ENCODE data around the gene PEAK1.
"Not testable (repeated sequence)": the region's sequence is repeated elsewhere in the genome, so short reads cannot be mapped to it uniquely, and the experiment has no call there.

Gene PEAK1

DNA sequence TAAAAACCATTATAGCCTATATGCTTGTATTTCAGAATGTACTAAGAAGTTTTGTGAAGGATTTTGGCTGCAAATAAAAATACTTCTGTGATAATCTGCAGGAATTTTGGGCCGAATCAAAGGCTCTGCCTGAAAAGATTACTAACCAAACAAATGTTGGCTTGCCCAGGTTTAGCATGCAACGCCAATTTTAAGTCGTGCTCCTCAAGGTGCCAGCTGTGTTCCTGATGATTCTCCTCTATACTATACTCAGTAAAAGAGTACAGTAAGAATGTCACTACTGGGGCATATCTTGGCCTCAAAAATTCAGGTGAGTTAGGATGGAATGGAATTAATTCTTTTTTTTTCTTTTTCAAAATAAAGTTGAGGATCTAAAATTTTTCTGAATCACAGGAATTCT, 198.2 kb downstream of the PEAK1 start:
- no peak for FAIRE-seq

DNA sequence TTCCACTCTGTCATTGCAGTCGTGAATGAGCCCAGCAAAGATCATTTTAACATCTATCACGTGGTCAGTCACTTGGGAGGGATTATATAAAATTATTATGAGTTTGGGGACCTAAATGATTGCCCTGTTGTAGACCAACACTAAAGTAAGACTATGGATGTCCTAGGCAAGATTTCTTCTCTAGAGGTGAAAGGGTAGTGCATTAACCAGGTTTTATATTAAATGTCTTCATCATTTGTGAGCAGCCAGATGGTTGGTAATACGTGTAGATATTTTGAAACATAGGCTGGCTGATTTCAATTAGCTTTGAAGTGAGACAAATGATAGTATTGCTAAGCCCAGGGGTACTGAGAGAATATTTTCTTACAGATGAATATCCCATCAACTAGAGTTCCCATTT, 198.7 kb downstream of the PEAK1 start:
- no peak for FAIRE-seq

DNA sequence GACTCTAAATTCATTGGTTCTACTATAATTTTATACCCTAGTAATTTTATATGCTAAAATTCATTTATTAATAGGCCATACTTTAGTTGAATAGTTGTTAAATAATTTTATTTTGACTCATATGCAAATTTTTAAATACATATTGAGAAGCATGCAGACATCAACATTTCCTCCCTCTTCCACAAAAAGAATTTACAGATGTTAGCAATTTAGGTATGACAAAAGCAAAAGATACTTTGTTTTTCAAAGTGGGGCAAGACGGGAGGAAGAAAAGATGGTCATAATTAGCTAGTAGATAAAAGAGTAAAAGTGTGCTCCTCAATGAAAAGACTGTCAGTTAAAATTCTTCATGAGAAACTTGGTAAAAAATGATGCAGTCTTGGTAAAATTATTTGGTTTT, 200.1 kb downstream of the PEAK1 start:
- FAIRE-seq: no peak

DNA sequence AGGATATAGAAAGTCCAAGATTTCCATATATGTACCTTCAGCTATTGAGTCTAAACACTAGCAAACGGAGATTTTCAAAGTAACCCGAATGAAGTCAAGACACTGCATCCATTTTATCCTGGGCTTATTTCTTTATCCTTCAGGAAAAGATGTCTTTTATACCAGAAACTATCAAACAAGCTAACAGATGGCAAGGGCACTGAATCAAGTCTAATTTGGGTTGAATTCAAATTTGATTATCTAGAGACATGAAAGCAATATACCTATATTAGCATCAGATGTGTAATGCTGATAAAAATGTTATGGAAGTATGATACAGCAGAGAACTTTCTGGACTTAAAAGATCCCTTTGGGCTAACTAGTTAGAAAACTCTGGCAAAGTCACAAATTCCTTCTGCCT, 210.7 kb downstream of the PEAK1 start:
- no peak for FAIRE-seq

DNA sequence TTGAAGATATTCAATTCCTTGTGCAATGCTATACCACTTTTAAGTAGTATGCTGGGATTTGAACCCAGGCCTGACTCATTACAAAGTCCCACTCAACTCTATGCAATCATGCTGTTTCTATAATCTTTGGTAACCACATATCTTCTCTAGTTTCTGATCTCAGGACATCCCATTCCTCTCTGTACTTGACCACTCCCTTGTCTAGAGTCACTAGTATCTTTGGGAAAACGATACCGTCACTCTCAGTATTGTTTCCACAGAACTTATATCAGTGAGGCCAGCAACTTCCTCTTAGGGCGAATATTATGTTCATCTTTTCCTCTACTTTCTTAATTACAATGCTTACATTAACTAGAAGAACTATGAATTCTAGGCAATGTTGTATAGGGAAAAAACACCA, 211.7 kb downstream of the PEAK1 start:
- FAIRE-seq: no peak

- FAIRE-seq: no peak
Measured at GRCh38 chr15:77201665-77202064, 218.2 kb downstream of the PEAK1 start.

GRCh38 chr15:77196381-77196780, 223.5 kb downstream of the PEAK1 start:
- FAIRE-seq: no peak

DNA sequence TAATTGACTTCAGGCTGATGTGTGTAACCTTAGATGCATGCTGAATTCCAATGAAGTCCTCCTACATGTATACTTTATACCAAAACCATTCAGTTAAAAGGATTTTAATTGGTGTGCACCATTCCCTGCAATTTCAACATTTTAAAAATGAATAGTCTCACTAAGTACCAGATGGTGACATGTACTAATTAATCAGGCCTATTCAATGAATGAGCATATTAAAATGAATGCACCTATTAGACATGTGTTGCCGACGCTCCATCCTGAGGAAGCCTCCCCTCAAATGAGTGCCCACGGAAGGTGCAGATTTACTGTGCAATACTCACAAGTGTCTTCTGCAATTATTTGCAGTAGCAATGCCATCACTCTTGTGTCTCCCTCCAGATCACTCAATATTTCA, 224.3 kb downstream of the PEAK1 start:
- FAIRE-seq: no peak

GRCh38 chr15:77192451-77192850, 227.5 kb downstream of the PEAK1 start:
- no peak for FAIRE-seq

GRCh38 chr15:77191230-77191834, 228.6 kb downstream of the PEAK1 start:
- no peak for FAIRE-seq

GRCh38 chr15:77187751-77188464, 232.0 kb downstream of the PEAK1 start:
- no peak for FAIRE-seq

DNA sequence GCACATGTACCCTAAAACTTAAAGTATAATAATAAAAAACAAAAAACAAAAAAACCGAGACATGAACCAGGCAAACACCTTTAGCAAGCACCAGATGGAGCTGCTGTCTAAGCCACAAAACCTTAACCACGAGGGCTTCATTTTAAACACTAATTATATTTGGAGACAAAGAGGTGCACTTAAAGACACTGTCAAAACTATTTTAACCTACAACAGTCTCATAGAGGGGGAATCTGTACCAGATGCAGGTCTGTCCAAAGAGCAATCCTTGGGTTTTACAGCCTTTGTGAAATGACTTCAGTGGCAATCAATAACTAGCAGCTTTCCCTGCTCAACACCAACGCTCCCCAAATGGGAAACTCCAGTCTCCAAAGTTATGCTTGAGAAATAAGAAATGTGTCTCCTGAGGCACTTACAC, 233.3 kb downstream of the PEAK1 start:
- peak; percentile 60 for FAIRE-seq

DNA sequence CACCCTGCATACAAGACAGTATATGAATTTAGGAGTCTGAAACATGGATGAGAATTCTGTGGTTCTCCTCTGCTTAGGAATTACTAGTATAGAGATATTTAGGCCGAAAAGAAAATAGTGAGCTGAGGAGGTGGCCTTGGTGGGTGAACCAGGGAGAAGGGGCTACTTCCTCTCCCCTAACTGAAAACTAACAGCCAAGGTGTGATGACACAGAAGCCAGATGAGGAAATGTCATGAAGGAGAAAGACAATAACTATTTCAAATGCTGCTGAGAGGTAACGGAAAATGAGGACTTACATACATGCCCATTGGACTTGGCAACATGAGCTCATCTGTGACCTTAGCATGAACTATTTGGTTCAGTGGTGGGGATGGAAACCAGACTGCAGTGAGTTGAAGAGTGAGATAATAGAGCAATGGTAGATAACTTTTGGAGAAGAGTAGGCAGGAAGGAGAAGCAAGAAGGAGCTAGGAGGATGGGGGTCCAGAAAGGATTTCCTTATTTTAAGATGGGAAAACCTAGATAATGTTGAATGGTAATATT, 234.6 kb downstream of the PEAK1 start:
- FAIRE-seq: no peak

- FAIRE-seq: not testable (repeated sequence)
Measured at GRCh38 chr15:77184352-77184751, 235.6 kb downstream of the PEAK1 start.

GRCh38 chr15:77183066-77183465, 236.8 kb downstream of the PEAK1 start:
- FAIRE-seq: no peak

DNA sequence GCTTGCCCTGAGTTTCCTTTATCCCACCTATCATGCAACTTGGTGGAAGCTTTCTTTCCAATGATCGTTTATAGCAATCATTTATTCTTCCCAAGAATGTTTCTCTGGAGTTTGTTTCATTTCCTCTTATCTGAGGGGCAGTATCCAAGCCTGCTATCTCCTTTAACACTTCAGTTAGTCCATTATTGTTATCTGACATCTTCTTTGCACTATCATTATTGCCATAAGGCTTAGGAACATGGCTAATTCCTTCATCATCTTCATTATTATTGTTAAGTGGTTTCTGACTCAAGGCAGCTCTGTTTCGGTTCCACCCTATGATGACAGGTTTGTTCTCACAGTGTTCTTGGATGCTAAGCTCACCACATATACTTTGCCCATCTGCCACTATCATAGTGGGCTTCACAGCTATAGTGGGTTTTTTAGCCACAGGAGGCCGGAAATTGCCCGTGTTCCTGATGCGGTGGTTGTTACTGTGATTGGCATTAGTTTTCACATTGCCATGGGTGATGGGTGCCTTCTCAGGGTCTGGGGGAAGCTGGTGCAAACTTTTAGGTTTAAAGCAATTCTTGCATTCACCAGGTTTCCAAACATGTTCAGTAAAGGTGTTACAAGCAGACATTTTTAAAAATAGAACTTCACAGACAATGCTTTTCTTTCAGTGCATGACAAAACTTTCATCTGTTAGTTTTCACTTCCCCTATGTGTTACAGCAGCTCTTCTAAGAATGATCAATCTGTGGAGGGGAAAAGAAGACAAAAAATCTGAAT, 238.4 kb downstream of the PEAK1 start:
- FAIRE-seq: no peak

- FAIRE-seq: no peak
Measured at GRCh38 chr15:77180757-77181156, 239.1 kb downstream of the PEAK1 start.

DNA sequence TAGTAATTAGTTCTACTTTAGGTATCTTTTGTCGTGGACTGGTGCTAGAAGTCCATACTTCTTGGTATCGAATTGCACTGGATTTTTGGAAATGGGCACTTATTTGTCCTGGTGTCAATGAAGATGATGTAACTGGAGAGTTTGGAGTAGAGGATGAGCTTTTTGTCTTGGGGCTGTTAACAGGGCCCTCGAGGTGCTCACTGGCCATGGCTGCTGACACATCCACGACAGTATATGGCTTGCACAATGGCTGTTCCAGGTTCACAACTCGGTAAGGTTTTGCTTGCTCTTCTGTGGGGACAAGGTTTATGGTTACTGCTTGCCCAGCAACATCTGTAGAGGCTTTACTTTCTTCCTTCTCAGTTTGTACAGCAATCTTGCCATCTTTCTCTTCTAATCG, 239.6 kb downstream of the PEAK1 start:
- FAIRE-seq: no peak

- FAIRE-seq: no peak
Measured at GRCh38 chr15:77179541-77179998, 240.3 kb downstream of the PEAK1 start.

DNA sequence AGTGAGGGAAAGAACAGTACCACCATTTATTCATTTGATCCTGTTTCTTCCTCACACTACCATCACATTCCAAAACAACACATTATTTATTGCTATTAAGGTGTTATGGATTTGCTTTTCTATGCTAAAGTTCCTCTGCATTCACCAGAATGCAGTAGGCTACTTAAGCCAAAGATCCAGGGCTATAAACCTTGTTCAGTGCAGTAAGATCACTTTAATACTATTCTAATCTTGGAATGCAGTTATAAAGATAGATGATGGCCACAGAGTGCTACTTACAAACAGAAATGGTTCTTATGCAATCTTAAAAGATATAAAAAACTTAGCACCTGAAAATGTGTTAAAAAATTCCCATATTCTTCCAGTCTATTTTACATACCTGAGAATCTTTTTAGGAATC, 241.5 kb downstream of the PEAK1 start:
- FAIRE-seq: no peak

DNA sequence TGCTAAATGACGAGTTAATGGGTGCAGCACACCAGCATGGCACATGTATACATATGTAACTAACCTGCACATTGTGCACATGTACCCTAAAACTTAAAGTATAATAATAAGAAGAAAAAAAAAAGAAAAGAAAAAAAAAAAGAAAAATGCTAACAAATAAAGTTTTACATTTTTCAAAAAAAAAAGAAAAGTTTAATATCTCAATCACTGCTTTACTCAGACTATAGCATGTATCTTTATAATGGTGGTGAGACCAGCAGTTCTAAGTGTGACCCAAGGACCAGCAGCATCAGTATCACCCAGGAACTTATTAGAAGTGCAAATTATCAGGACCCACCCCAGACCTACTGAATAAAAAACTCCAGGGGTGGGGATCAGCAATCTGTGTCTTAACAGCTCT, 243.8 kb downstream of the PEAK1 start:
- FAIRE-seq: not testable (repeated sequence)

- no peak for FAIRE-seq
Measured at GRCh38 chr15:77173487-77173886, 246.4 kb downstream of the PEAK1 start.

DNA sequence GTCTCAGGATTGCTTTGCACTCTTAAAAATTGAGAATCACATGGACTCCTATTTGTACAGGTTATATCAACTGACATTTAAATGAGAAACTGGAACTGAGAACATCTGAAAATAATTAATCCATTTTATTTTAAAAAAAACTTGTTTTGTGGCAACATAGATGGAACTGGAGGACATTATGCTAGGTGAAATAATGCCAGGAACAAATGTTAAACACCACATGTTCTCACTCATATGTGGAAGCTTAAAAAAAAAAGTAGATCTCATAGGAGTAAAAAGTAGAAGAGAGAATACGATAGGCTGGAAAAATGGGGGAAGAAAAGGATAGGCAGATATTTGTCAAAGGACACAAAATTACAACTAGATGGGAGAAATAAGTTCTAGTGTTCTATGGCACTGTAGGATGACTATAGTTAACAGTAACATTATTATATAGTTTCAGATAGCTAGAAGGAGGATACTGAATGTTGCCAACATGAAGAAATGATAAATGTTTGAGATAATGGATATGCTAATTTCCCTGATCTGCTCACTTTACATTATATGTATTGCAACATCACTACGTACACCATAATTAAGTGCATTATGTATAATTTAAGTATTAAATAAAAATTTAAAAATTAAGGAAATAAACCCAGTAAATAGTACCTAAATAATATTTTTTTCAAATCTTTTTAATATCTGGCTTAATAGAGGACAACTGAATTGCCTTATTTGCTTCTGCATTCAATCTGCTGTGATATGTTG, 248.5 kb downstream of the PEAK1 start:
- FAIRE-seq: no peak

All from islet of Langerhans (tissue), 1 donor.